Activated T-cell treated with anti-CD3 and anti-CD28 coated beads for 48 hours (primary cell): Measurements from ENCODE around the gene TMEM91.
"Not testable (repeated sequence)": the region's sequence is repeated elsewhere in the genome, so short reads cannot be mapped to it uniquely, and the experiment has no call there.

ENCODE experiments used
- DNase-seq: peaks from one replicate; pipeline ENCODE4 v3.0.0-alpha.2; 2020; ENCODE audit warnings: low read depth

Gene TMEM91

DNA sequence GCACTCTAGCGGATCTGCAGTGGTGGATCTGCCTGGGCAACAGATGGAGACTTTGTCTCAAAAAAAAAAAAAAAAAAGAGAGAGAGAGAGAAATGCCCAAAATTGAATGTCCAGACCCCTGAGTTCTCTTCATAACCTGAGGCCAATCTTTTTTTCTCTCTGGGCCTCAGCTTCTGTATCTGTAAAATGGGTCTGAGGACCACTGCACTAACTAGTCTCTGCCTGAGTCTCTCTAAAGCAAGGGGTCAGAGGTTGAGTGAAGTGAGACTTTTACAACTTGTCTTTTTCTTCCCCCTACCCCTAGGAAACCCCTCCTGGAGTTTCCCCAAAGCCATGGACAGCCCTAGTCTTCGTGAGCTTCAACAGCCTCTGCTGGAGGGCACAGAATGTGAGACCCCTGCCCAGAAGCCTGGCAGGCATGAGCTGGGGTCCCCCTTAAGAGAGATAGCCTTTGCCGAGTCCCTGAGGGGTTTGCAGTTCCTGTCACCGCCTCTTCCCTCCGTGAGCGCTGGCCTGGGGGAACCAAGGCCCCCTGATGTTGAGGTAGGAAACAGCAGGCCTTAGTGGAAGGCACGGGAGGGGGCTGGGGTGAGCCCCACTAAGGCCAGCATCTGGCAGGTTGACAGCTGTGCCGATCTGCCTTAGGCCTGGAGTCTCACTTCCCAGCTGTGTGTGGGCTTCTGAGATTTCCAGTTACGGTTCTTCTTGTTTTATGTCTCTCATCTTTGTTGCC, 1.8 kb downstream of the TMEM91 start:
- DNase-seq = no peak

- not testable (repeated sequence) for DNase-seq
Measured at GRCh38 chr19:41381536-41381935, 5.2 kb downstream of the TMEM91 start.

GRCh38 chr19:41384351-41384750, 8.0 kb downstream of the TMEM91 start:
- no peak for DNase-seq

- no peak for DNase-seq
Measured at GRCh38 chr19:41386442-41386841, 10.1 kb downstream of the TMEM91 start.

- no peak for DNase-seq
Measured at GRCh38 chr19:41391618-41392017, 15.3 kb downstream of the TMEM91 start.

- DNase-seq = no peak
Measured at GRCh38 chr19:41392775-41393174, 16.4 kb downstream of the TMEM91 start.

DNA sequence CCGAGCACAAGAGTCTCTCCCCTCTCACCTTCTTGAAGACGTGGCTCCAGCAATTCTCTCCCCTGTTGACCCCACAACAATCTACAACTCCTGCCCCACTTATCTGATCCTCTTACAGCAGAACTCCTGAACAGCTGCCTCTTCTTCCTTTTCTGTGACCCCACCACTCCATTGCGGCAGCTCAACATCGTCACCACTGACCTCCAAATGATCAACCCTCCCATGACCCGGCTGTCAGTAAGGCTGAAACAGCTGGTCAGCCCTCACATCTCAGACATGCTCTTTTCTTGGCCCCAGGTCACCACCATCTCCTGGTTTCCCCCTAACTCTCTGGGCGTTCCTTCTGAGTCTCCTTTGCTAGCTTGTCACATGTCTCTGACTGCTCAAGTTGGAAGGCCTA, 19.0 kb downstream of the TMEM91 start:
- DNase-seq = no peak

- peak; percentile 98 for DNase-seq
Measured at GRCh38 chr19:41397086-41398049, 21.0 kb downstream of the TMEM91 start, which contains the start of the genes BCKDHA and EXOSC5. Gene BCKDHA (plus strand): TSS chr19:41397818. CDS start chr19:41397828, 10 bp downstream. Gene EXOSC5 (minus strand): TSS chr19:41397359. CDS start chr19:41397328, 31 bp downstream.

DNA sequence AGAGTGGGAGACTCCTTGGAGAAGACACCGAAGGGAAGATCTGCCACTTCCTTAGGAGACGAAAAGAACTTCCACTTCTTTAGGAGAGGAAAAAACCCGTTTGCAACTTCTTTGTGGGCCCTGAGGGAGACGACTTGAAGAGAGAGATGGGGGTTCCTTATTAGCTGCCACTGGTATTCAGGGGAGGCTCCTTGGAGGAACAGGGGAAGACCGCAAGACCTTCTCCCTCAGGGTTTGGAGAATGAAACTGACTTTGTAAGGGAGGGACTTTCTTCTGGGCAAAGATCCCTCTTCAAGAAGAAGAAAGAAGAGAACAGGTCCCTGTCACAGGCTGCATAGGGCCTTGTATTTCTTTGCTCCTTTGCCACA, 21.7 kb downstream of the TMEM91 start:
- no peak for DNase-seq

DNA sequence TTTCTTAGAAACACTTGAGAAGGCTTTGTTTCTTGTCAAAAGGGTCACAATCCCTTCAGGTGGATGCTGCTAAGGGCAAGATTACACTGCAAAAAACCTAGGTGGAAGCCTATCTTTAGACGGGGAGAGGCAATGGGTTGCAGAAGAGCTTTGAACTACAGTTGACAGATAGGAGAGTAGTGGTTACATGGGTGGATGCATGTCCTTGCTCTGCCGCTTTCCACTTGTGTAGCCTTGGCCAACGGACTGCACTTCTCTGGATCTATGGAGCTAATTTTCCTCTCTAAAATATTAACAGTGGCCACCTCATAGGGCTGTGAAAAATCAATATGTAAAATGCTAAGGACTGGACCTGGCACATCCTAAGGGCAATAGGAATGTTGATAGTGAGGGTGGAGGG, 22.3 kb downstream of the TMEM91 start:
- DNase-seq = no peak

DNA sequence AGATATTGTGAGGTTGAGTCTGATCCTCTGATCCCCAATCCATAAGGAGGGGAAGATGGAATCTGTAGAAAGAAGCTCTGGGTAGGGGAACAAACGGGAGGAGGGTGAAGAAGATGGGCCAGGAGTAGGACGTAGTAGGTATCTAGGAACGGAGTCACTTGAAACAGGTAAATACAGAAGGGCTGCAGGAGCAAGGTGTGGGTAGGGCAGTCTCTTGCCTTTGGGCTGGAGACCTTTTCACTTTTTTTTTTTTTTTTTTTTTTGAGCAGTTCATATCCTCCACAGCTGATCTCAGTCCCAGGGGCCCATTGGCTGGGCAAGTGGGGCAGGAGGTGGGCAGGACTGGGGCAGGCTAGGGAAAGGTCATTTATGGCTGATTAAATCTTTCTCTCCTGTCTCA, 22.8 kb downstream of the TMEM91 start:
- DNase-seq = no peak

- DNase-seq = no peak
Measured at GRCh38 chr19:41399525-41399924, 23.2 kb downstream of the TMEM91 start.

GRCh38 chr19:41401483-41401882, 25.1 kb downstream of the TMEM91 start:
- no peak for DNase-seq

GRCh38 chr19:41402010-41402409, 25.7 kb downstream of the TMEM91 start:
- DNase-seq = no peak

- DNase-seq = no peak
Measured at GRCh38 chr19:41403181-41403970, 27.0 kb downstream of the TMEM91 start.

DNA sequence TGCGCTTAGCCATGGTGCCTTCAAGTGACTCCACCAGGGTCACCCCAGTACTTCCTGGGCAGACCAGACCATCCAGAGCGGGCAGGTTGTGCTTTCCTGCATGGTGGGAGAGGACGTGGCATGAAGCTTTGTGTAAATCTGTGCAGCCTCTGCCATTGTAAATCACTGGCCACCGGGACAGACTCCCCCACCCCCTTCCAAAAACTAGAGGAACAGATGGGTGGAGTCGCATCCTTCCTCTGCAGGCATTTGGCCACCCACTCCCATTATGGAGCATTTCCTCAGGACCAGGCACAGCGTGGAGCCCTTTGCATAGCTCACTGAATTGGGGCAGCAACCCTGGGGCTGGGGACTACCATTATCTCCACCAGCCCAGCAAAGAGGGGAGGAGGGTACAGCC, 29.4 kb downstream of the TMEM91 start:
- no peak for DNase-seq

DNA sequence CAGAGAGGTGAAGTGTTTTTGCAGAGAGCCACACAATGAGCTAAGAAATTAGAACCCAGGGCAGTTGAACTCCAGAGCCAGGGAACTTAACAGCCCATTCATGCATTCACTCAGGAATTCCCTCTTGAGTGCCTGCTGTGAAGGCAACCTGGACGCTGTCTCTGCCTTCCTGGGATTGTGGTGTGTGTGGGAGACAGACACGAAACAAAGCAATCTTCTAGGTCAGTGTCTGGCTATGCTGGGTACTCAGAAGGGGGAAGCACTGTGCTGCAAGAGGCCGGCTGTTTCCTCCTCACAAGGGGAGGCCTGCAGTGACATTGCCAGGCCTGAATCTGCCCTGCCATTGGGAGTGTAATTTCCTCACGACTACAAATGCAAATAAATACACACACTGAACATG, 30.9 kb downstream of the TMEM91 start:
- no peak for DNase-seq

GRCh38 chr19:41408256-41408655, 31.9 kb downstream of the TMEM91 start:
- DNase-seq = no peak

DNA sequence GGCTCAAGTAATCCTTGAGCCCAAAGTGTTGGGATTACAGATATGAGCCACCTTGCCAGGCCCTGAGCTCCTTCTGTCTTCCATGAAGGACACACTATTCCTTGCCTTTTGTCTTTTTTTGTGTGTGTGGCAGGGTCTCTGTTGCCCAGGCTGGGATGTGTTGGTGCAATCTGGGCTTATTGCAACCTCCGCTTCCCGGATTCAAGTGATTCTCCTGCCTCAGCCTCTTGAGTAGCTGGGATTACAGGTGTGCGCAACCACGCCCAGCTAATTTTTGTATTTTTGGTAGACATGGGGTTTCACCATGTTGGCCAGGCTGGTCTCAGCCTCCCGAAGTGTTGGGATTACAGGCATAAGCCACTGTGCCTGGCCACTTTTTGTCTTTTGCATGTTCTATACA, 32.5 kb downstream of the TMEM91 start:
- DNase-seq = not testable (repeated sequence)

DNA sequence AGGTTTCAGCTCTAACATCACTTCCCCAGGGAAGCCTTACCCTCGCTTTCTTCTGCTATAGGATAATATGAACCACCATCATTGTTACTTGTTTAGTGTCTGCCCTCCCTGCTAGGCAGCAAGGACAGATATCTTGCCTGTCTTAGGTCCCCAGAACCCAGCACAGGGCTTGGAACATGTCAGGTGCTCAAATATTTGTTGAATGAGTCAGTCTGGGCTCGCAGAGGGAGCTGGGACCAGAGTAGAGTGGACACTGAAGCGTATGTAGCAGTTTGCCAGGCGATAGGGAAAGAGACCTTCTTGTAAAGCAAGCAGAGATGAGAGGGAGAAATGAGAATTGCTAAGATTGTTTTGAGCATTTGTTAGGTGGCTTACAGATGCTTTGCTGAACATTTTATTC, 33.0 kb downstream of the TMEM91 start:
- DNase-seq = no peak

GRCh38 chr19:41410336-41411054, 34.2 kb downstream of the TMEM91 start:
- DNase-seq = no peak
